Suppressor macrophage treated with lipopolysaccharide for 1 hour (primary cell): ENCODE results near the gene FNIP2.
"Not testable (repeated sequence)": the region's sequence is repeated elsewhere in the genome, so short reads cannot be mapped to it uniquely, and the experiment has no call there.

Source experiments
- DNase-seq, 3 donors: peaks; one replicate each; pipeline ENCODE4 v3.0.0-alpha.2; 2020 to 2022

The FNIP2 gene

GRCh38 chr4:158816955-158817354 is 48.1 kb downstream of the FNIP2 start:
- DNase-seq: peak; percentile 41 to 73 (median 53)

GRCh38 chr4:158817562-158818296 is 48.9 kb downstream of the FNIP2 start:
- peak; percentile 66 to 92 (median 88) for DNase-seq

- peak; percentile 51 to 67 (median 63) for DNase-seq
Measured at GRCh38 chr4:158818560-158819140, 49.8 kb downstream of the FNIP2 start.

GRCh38 chr4:158819942-158820786 is 51.3 kb downstream of the FNIP2 start:
- peak; percentile 61 to 83 (median 65) for DNase-seq

GRCh38 chr4:158821228-158821971 is 52.6 kb downstream of the FNIP2 start:
- peak; percentile 88 to 97 (median 93) for DNase-seq

GRCh38 chr4:158822348-158822747 is 53.5 kb downstream of the FNIP2 start:
- no peak for DNase-seq

GRCh38 chr4:158823461-158823873 is 54.6 kb downstream of the FNIP2 start:
- peak; percentile 87 to 97 (median 92) for DNase-seq

GRCh38 chr4:158824425-158825274 is 55.8 kb downstream of the FNIP2 start:
- DNase-seq: no peak

GRCh38 chr4:158825433-158826036 is 56.7 kb downstream of the FNIP2 start:
- no peak for DNase-seq

- no peak for DNase-seq
Measured at GRCh38 chr4:158826057-158826456, 57.2 kb downstream of the FNIP2 start.

- no peak for DNase-seq
Measured at GRCh38 chr4:158826882-158827281, 58.1 kb downstream of the FNIP2 start.

GRCh38 chr4:158827543-158827981 is 58.7 kb downstream of the FNIP2 start:
- DNase-seq: no peak

GRCh38 chr4:158828151-158828550 is 59.3 kb downstream of the FNIP2 start:
- not testable (repeated sequence) for DNase-seq

- no peak for DNase-seq
Measured at GRCh38 chr4:158829254-158829653, 60.4 kb downstream of the FNIP2 start.

- DNase-seq: no peak
Measured at GRCh38 chr4:158833602-158834001, 64.8 kb downstream of the FNIP2 start.

GRCh38 chr4:158835226-158836001 is 66.6 kb downstream of the FNIP2 start:
- no peak for DNase-seq

- no peak for DNase-seq
Measured at GRCh38 chr4:158836002-158836369, 67.2 kb downstream of the FNIP2 start.

- DNase-seq: no peak
Measured at GRCh38 chr4:158836828-158837449, 68.1 kb downstream of the FNIP2 start.

- DNase-seq: no peak
Measured at GRCh38 chr4:158837527-158838141, 68.8 kb downstream of the FNIP2 start.

GRCh38 chr4:158840131-158840530 is 71.3 kb downstream of the FNIP2 start:
- DNase-seq: no peak
